Measurements from ENCODE around the gene FXYD4.

DNA sequence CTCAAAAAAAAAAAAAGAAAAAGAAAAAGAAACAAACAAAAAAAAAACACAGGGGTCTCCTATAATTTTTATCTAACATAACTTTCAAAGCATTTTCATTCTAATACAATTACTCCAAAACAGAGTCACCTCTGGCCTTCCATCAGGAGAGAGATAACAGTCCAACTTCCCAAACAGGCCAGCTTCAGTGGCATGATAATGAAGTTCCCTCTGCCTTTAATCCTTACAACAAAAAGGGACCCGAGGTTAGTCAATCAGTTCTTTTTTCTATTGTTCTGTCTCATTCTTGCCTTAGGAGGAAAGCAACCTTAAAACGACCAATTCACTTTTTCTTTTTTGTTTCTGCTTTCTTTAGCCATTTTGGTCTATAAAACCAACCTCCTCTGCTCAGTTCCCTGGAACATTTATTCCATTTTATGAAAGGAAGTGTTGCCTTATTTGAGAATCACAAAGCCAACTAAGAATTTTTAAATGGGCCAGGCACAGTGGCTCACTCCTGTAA lies 16.5 kb upstream of the FXYD4 start:
- TF ChIP-seq, protein P1, sequence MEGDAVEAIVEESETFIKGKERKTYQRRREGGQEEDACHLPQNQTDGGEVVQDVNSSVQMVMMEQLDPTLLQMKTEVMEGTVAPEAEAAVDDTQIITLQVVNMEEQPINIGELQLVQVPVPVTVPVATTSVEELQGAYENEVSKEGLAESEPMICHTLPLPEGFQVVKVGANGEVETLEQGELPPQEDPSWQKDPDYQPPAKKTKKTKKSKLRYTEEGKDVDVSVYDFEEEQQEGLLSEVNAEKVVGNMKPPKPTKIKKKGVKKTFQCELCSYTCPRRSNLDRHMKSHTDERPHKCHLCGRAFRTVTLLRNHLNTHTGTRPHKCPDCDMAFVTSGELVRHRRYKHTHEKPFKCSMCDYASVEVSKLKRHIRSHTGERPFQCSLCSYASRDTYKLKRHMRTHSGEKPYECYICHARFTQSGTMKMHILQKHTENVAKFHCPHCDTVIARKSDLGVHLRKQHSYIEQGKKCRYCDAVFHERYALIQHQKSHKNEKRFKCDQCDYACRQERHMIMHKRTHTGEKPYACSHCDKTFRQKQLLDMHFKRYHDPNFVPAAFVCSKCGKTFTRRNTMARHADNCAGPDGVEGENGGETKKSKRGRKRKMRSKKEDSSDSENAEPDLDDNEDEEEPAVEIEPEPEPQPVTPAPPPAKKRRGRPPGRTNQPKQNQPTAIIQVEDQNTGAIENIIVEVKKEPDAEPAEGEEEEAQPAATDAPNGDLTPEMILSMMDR (IDR thresholded peaks at IDR 0.05): no peak
- TF ChIP-seq POLR2A (IDR thresholded peaks at IDR 0.05): no peak
- TF ChIP-seq POLR2AphosphoS5 (IDR thresholded peaks at IDR 0.05): no peak
- no peak for TF ChIP-seq EP300 (IDR thresholded peaks at IDR 0.05; ENCODE audit: low read depth)

All from transverse colon (tissue), 4 donors.